ENCODE results near the gene S100PBP.

S100PBP gene

DNA sequence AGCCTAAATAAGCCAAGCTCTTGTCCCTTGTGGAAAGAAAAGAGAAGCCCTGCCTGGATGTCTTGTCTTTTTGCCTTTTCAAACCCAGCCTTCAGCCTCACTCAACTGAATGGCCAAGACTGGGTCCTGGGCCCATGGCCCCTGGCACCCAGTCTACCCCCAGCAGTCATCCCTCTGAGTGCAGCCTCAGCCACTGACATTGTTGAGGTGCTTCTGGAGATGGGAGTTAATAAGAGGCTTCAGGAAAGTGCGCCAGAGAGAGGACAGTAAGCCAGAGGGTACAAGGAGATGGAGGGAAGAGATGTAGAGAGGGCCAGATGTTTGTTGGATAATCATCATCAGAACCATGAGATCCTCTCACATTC lies 46.4 kb downstream of the S100PBP start:
- H3K9me3 ChIP-seq (ENCODE audit: insufficient read depth, low read depth, low read length): no peaks in the 10 kb centered on the region
- H3K4me2 ChIP-seq (ENCODE audit: low read depth, low read length, poor library complexity, severe bottlenecking): no peak overlapping the region
- no peak overlapping the region for H2AFZ ChIP-seq (ENCODE audit: low read length)
- H3K27me3 ChIP-seq (ENCODE audit: insufficient read depth, low read length, poor library complexity, severe bottlenecking): no peaks in the 10 kb centered on the region
- H3K36me3 ChIP-seq (ENCODE audit: insufficient read depth, low read length): peaks cover 29% of the 10 kb centered on the region; the same call in 1 of the 2 replicates
- no peaks in the 10 kb centered on the region for H4K20me1 ChIP-seq (ENCODE audit: insufficient read depth, low read length, poor library complexity, severe bottlenecking)
- no peaks in the 10 kb centered on the region for H3K4me1 ChIP-seq (ENCODE audit: insufficient read depth, low read length, poor library complexity, severe bottlenecking)
- no peaks in the 10 kb centered on the region for H3K9me2 ChIP-seq (replicated peaks; ENCODE audit: low read depth, low read length)
- no peak for TF ChIP-seq EZH2phosphoT487 (IDR thresholded peaks at IDR 0.05; ENCODE audit: borderline replicate concordance)
- TF ChIP-seq, protein P1, sequence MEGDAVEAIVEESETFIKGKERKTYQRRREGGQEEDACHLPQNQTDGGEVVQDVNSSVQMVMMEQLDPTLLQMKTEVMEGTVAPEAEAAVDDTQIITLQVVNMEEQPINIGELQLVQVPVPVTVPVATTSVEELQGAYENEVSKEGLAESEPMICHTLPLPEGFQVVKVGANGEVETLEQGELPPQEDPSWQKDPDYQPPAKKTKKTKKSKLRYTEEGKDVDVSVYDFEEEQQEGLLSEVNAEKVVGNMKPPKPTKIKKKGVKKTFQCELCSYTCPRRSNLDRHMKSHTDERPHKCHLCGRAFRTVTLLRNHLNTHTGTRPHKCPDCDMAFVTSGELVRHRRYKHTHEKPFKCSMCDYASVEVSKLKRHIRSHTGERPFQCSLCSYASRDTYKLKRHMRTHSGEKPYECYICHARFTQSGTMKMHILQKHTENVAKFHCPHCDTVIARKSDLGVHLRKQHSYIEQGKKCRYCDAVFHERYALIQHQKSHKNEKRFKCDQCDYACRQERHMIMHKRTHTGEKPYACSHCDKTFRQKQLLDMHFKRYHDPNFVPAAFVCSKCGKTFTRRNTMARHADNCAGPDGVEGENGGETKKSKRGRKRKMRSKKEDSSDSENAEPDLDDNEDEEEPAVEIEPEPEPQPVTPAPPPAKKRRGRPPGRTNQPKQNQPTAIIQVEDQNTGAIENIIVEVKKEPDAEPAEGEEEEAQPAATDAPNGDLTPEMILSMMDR (conservative IDR thresholded peaks at IDR 0.05; ENCODE audit: low read length): no peak
- H3K9ac ChIP-seq (ENCODE audit: low read depth, low read length, poor library complexity, severe bottlenecking): no peak overlapping the region
- H3F3A ChIP-seq (ENCODE audit: low read depth): no peaks in the 10 kb centered on the region
- H3K79me2 ChIP-seq (ENCODE audit: insufficient read depth, low read length): no peaks in the 10 kb centered on the region
- H3K4me3 ChIP-seq (ENCODE audit: low read length, poor library complexity, severe bottlenecking): no peak overlapping the region

- H3K9ac ChIP-seq (ENCODE audit: low read depth, low read length, poor library complexity, severe bottlenecking): no peak overlapping the region
- H2AFZ ChIP-seq (ENCODE audit: low read length): no peak overlapping the region
- H3K9me3 ChIP-seq (ENCODE audit: insufficient read depth, low read depth, low read length): no peaks in the 10 kb centered on the region
- H3K27me3 ChIP-seq (ENCODE audit: insufficient read depth, low read length, poor library complexity, severe bottlenecking): no peaks in the 10 kb centered on the region
- H3K4me1 ChIP-seq (ENCODE audit: insufficient read depth, low read length, poor library complexity, severe bottlenecking): no peaks in the 10 kb centered on the region
- H4K20me1 ChIP-seq (ENCODE audit: insufficient read depth, low read length, poor library complexity, severe bottlenecking): no peaks in the 10 kb centered on the region
- H3K9me2 ChIP-seq (replicated peaks; ENCODE audit: low read depth, low read length): no peaks in the 10 kb centered on the region
- peaks cover 24% of the 10 kb centered on the region; the same call in 1 of the 2 replicates for H3K36me3 ChIP-seq (ENCODE audit: insufficient read depth, low read length)
- TF ChIP-seq, protein P1 (conservative IDR thresholded peaks at IDR 0.05; ENCODE audit: low read length): no peak
- TF ChIP-seq EZH2phosphoT487 (IDR thresholded peaks at IDR 0.05; ENCODE audit: borderline replicate concordance): no peak
- no peak overlapping the region for H3K4me3 ChIP-seq (ENCODE audit: low read length, poor library complexity, severe bottlenecking)
- no peak overlapping the region for H3K4me2 ChIP-seq (ENCODE audit: low read depth, low read length, poor library complexity, severe bottlenecking)
- H3K79me2 ChIP-seq (ENCODE audit: insufficient read depth, low read length): no peaks in the 10 kb centered on the region
- no peaks in the 10 kb centered on the region for H3F3A ChIP-seq (ENCODE audit: low read depth)
These were observed 47.0 kb downstream of the S100PBP start for GRCh38 chr1:32864375-32865019.

GRCh38 chr1:32865639-32866405 lies 48.4 kb downstream of the S100PBP start:
- H3K4me3 ChIP-seq (ENCODE audit: low read length, poor library complexity, severe bottlenecking): no peak overlapping the region
- H2AFZ ChIP-seq (ENCODE audit: low read length): no peak overlapping the region
- no peaks in the 10 kb centered on the region for H4K20me1 ChIP-seq (ENCODE audit: insufficient read depth, low read length, poor library complexity, severe bottlenecking)
- no peaks in the 10 kb centered on the region for H3K9me2 ChIP-seq (replicated peaks; ENCODE audit: low read depth, low read length)
- no peaks in the 10 kb centered on the region for H3K4me1 ChIP-seq (ENCODE audit: insufficient read depth, low read length, poor library complexity, severe bottlenecking)
- no peaks in the 10 kb centered on the region for H3F3A ChIP-seq (ENCODE audit: low read depth)
- H3K79me2 ChIP-seq (ENCODE audit: insufficient read depth, low read length): no peaks in the 10 kb centered on the region
- TF ChIP-seq EZH2phosphoT487 (IDR thresholded peaks at IDR 0.05; ENCODE audit: borderline replicate concordance): no peak
- TF ChIP-seq, protein P1 (conservative IDR thresholded peaks at IDR 0.05; ENCODE audit: low read length): no peak
- H3K4me2 ChIP-seq (ENCODE audit: low read depth, low read length, poor library complexity, severe bottlenecking): no peak overlapping the region
- peaks cover 24% of the 10 kb centered on the region; the same call in 1 of the 2 replicates for H3K36me3 ChIP-seq (ENCODE audit: insufficient read depth, low read length)
- no peaks in the 10 kb centered on the region for H3K9me3 ChIP-seq (ENCODE audit: insufficient read depth, low read depth, low read length)
- H3K9ac ChIP-seq (ENCODE audit: low read depth, low read length, poor library complexity, severe bottlenecking): no peak overlapping the region
- no peaks in the 10 kb centered on the region for H3K27me3 ChIP-seq (ENCODE audit: insufficient read depth, low read length, poor library complexity, severe bottlenecking)

All from Loucy (cell line).